GM10266 (cell line): ENCODE measurements around the gene NR6A1.

Source experiments
- DNase-seq: peaks from one replicate; pipeline ENCODE4 v3.0.0; 2012; ENCODE audit errors: extremely low spot score
- CTCF ChIP-seq: IDR thresholded peaks from 2 replicates; pipeline ENCODE4 v1.5.1; 2012; ENCODE audit warnings: mild to moderate bottlenecking, low read depth; ENCODE audit not compliant: control insufficient read depth, insufficient read depth; ENCODE audit errors: missing control alignments

The NR6A1 gene

DNA sequence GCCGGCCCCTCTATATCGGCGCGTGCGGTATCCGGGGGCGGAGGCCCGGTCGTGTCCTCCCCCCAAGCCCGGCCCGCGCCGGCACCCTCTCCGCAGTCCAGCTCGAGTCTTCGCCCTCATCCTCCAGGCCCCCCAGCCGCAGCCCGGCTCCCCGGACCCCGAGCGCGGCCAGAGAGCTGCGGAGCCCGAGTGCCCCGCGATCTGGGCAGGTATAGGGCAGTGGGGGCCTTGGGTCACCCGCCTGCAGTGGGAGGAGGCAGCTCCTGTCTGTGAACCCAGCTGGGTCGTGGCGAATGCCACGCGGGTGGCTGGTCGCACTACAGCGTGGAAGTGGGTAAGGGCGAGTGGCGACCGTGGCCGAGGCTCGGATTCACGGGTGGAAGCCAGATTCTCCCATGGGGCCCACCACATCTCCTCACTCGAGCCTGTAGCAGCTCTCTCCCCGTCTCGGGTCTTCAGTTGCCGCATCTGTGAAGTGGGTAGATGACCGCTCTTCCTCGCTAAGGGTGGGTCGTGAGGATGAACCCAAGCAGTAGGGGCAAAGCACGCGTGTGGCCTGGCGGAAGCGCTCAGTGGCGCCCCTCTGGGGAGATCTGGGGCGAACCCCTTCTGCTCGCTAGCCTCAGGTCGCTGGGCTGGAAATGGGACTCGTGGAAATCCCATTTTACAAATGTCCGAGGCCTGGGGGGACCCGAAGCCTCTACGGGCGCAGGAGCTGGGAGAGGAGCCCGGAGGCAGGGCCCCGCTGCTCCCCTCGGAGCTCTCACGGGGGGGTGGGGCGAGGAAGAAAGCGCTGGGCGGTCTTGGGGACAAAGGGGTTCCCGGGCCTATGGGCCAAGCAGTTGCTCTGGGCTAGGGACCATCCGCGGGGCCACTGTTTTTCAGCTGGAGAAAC is 265.9 kb downstream of the NR6A1 start:
- no peak for DNase-seq

DNA sequence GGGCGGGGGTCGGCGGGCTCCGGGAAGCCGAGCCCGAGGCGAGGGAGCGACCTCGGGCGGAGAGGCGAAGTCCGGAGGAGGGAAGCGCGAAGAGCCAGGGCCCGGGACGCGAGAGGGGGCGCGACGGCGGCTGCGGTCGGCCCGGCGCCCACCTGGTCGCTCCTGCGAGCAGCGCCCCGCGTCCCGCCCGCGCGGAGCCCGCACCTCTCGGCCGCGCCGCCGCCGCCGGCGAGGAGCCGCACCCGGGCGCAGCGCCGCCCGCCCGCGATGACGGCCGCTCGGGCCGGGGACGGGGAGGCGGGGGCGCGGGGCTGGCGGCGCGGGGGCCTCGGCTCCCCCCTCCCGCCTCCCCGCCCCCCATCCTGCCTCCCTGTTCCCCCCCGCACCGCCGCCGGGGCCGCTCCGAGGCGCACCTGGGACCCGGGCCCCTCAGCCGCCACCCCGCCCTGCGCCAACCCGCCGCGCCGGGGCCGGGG is 266.5 kb downstream of the NR6A1 start:
- no peak for DNase-seq
- no peak for TF ChIP-seq CTCF

More for the DNA sequence above, 265.9 kb downstream of the NR6A1 start:
- no peak for TF ChIP-seq CTCF

GRCh38 chr9:124503713-124504529 is 267.2 kb downstream of the NR6A1 start:
- no peak for DNase-seq
- no peak for TF ChIP-seq CTCF

GRCh38 chr9:124502711-124503702 is 268.1 kb downstream of the NR6A1 start:
- no peak for TF ChIP-seq CTCF
- no peak for DNase-seq

DNA sequence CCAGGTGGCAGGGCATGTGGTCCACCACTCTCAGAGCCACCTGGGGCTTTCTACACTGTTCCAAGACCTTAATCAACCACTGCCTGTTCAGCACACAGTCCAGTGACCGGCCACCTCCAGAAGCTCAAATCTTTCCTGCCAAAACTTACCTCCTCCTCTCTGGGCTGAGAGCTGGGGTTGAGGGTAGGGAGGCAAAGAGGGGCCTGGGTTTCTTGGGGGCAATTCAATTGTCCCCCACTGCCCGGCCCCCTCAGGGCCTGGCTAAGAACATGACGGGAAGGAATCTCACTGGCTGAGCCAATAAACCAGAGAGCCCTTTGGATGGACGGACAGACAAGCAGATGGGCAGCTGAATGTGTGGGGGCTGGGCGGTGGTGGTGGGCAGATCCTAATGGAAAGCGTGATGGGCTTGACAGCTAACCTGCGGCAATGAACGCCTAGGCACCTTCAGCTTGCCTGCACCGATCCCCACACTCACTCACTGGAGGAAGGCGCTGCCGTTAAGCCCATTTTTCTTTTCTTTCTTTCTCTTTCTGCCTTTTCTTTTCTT is 269.3 kb downstream of the NR6A1 start:
- no peak for DNase-seq
- TF ChIP-seq CTCF = no peak

DNA sequence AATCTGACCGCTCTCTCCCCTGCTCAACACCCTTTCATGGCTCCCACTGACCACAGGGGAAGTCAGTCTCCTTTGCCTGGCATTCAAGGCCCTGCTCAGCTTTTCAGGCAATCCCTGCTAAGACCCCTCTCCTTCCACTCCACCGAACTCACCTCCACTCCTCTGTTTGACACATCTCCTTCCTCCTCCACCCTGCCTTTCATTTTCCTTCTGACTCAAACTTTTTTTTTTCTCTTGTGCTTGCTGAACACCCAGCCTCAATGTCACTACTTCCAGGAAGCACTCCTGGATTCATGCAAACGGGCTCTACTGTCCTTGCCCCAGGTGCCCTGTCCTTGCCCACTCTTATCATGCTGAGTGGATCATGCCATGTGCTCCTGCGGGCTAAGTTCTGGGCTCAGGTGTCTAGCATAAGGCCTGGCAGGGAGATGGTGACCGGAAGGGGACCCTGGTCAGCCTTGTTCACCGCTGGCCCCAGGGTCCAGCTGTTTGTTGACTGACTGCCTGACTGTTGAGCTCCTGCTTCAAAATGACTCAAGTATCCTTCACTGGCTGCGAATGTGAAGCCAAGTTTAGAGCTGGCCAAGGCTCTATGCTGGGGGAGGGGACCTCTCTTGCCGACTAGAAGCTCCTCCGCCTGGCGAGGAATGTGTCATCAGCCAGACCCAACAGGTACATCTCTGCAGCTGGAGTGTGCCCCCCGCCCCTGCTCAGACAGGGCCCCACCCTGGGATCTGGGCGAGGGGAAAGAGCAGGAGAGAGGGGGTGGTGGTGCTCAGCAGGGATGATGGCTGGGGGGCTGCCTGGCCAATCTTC is 270.1 kb downstream of the NR6A1 start:
- no peak for TF ChIP-seq CTCF
- no peak for DNase-seq
